Mesenteric fat pad (tissue), 1 donor: ENCODE results near the gene ASRGL1. TPM values are rescaled to one million over a fixed set of nuclear protein-coding genes. Genes with fewer than 3 reads are reported as not detected.

Source experiments
- DNase-seq: peaks from one replicate; pipeline ENCODE4 v3.0.0-alpha.2; 2020; ENCODE audit warnings: low spot score
- total RNA-seq: library from RNA; stranded (reverse); fragmentation: NEBNext Ultra II Directional; extraction: Animal tissue kit (Norgen Biotek cat#: 25700); gene quantifications from one replicate; pipeline ENCODE4 v1.2.1, GENCODE V29; 2021
- donor health status: DM: yes; HTN: yes; CAD: no.

ASRGL1 gene
- total RNA-seq, 1 donor from 2014 or later: 22.6 TPM

GRCh38 chr11:62411524-62411923 is 74.3 kb downstream of the ASRGL1 start:
- DNase-seq: no peak

- no peak for DNase-seq
These were observed 75.9 kb downstream of the ASRGL1 start for GRCh38 chr11:62413060-62413696.

- no peak for DNase-seq
These were observed 79.3 kb downstream of the ASRGL1 start for GRCh38 chr11:62416596-62416995.

- no peak for DNase-seq
These were observed 80.9 kb downstream of the ASRGL1 start for GRCh38 chr11:62418136-62418535.

GRCh38 chr11:62418733-62419132 is 81.5 kb downstream of the ASRGL1 start, which contains the start of gene SCGB1A1:
Gene SCGB1A1 (plus strand): TSS chr11:62419033. CDS start chr11:62419096, 63 bp downstream.
- no peak for DNase-seq

GRCh38 chr11:62419314-62419929 is 82.2 kb downstream of the ASRGL1 start:
- no peak for DNase-seq

GRCh38 chr11:62419943-62420342 is 82.7 kb downstream of the ASRGL1 start:
- no peak for DNase-seq

- no peak for DNase-seq
These were observed 83.6 kb downstream of the ASRGL1 start for GRCh38 chr11:62420882-62421281.

- DNase-seq: no peak
These were observed 84.7 kb downstream of the ASRGL1 start for GRCh38 chr11:62421996-62422395.

GRCh38 chr11:62423012-62423411 is 85.8 kb downstream of the ASRGL1 start:
- no peak for DNase-seq

GRCh38 chr11:62427630-62428233 is 90.5 kb downstream of the ASRGL1 start:
- no peak for DNase-seq

- no peak for DNase-seq
These were observed 91.8 kb downstream of the ASRGL1 start for GRCh38 chr11:62428871-62429560.

- DNase-seq: no peak
These were observed 93.2 kb downstream of the ASRGL1 start for GRCh38 chr11:62430425-62430824.

GRCh38 chr11:62431171-62431901 is 94.1 kb downstream of the ASRGL1 start:
- DNase-seq: no peak

- no peak for DNase-seq
These were observed 95.4 kb downstream of the ASRGL1 start for GRCh38 chr11:62432695-62433094.

- no peak for DNase-seq
These were observed 96.1 kb downstream of the ASRGL1 start for GRCh38 chr11:62433141-62433903.

- no peak for DNase-seq
These were observed 96.6 kb downstream of the ASRGL1 start for GRCh38 chr11:62433904-62434276.

- DNase-seq: no peak
These were observed 98.8 kb downstream of the ASRGL1 start for GRCh38 chr11:62435846-62436660.

- DNase-seq: no peak
These were observed 100.4 kb downstream of the ASRGL1 start for GRCh38 chr11:62437616-62438015.

GRCh38 chr11:62438641-62439040 is 101.4 kb downstream of the ASRGL1 start:
- no peak for DNase-seq
